Islet of Langerhans (tissue), 1 donor: ENCODE results near the gene PKIB.
"Not testable (repeated sequence)": the region's sequence is repeated elsewhere in the genome, so short reads cannot be mapped to it uniquely, and the experiment has no call there.

ENCODE experiments used
- FAIRE-seq: peaks from one replicate; lab custom pipeline; 2011; peaks lifted over from hg19 to GRCh38; lab: Jason Lieb, UNC

PKIB gene

GRCh38 chr6:122748945-122749344, 138.7 kb downstream of the PKIB start:
- FAIRE-seq, result not testable (repeated sequence)

- no peak for FAIRE-seq
Observed at GRCh38 chr6:122749451-122750050, 139.3 kb downstream of the PKIB start.

- no peak for FAIRE-seq
Observed at GRCh38 chr6:122751326-122751725, 141.1 kb downstream of the PKIB start.

GRCh38 chr6:122752459-122752858, 142.3 kb downstream of the PKIB start:
- FAIRE-seq, result no peak

- FAIRE-seq, result no peak
Observed at GRCh38 chr6:122753000-122753687, 142.9 kb downstream of the PKIB start.

- no peak for FAIRE-seq
Observed at GRCh38 chr6:122753688-122754056, 143.5 kb downstream of the PKIB start.

- FAIRE-seq, result no peak
Observed at GRCh38 chr6:122754191-122754731, 144.1 kb downstream of the PKIB start.

GRCh38 chr6:122755901-122756300, 145.7 kb downstream of the PKIB start:
- FAIRE-seq, result no peak

- FAIRE-seq, result no peak
Observed at GRCh38 chr6:122758927-122759334, 148.7 kb downstream of the PKIB start.

- no peak for FAIRE-seq
Observed at GRCh38 chr6:122760330-122760729, 150.1 kb downstream of the PKIB start.

GRCh38 chr6:122766256-122766655, 156.1 kb downstream of the PKIB start:
- no peak for FAIRE-seq

GRCh38 chr6:122770835-122771601, 160.8 kb downstream of the PKIB start:
- peak; percentile 69 for FAIRE-seq

GRCh38 chr6:122772724-122773415, 162.7 kb downstream of the PKIB start:
- FAIRE-seq, result no peak
